Muscle of back (tissue), 11 donors: ENCODE measurements around the gene TBCD. TPM values are rescaled to one million over a fixed set of nuclear protein-coding genes. Genes with fewer than 3 reads are reported as not detected.

Experiments used
- DNase-seq, 3 donors: peaks; one replicate each; pipeline versions ENCODE4 v3.0.0 to v3.0.0-alpha.2; 2013
- polyA plus RNA-seq, 10 donors: library from polyadenylated mRNA; unstranded; fragments of 120-200 nt; gene quantifications; one replicate each; pipeline ENCODE4 v1.2.1, GENCODE V29; 2013; ENCODE audit not compliant: insufficient read length in 10 of 10

TBCD gene
- polyA plus RNA-seq, 10 donors = 53.5 to 86.2 (median 60.0) TPM

- no peak for DNase-seq
These were observed 55.7 kb downstream of the TBCD start for GRCh38 chr17:82807562-82807961.

DNA sequence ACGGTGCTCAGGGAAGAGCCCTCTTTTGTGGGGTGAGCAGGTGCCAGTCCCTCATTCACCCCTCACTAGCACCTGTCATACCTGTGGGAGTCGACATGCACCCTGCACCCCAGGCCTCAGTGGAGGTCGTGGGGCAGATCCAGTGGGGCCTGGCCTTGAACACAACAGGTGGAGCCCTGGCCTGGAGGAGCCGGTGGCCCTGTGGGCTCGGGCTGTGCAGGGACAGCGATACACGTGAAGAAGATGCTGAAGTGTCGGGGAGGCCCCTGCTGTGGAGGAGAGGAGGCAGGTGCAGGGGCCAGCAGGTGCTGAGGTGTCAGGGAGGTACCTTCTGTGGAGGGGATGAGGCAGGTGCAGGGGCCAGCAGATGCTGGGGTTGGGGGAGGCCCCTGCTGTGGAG, 56.1 kb downstream of the TBCD start:
- DNase-seq = no peak

DNA sequence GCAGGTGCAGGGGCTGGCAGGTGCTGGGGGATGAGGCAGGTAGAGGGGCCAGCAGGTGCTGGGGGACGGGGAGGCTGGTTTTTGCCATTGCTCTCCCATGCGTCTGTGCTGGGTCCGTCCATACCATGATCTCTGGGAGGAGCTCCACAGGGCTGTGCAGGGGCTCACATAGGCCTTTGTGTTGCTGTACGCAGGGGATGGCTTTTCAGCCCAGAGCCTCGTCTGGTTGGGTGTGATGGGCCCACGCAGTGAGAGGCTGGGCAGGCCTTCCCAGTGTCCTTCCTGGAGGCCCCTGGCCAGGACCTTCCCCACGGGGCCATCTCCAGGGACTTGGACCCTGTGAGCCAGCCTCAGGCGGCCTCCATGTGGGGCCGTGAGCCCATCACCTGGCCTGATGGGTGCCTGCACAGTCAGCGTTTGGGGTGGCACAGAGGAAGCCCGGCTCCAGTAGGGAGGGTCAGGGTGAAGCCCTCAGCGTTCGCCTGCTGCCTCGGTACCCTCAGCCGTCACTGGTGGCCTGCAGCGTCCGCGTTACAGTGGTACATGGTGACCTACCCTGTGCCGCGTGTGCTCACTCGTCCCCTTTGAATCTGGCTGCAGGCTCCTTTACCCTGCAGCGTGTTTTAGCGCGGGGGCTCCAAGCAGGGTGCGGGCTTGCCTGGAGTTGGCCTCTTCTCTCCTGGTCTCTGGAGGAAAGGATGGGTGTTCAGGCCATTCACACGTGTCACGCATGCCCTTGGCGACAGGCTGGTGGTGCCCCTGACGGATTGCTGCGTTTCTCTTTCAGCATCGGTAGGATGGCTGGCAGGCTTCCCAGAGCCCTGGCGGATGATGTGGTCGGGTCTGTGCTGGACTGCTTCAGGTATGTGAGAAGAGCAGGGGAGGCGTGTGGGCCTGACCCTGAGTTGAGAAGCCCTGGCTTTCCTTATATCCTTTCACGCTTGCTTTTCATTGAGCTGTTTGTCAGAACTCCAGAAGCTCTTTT, 57.3 kb downstream of the TBCD start:
- DNase-seq = no peak

GRCh38 chr17:82810644-82811430, 59.0 kb downstream of the TBCD start:
- no peak for DNase-seq

DNA sequence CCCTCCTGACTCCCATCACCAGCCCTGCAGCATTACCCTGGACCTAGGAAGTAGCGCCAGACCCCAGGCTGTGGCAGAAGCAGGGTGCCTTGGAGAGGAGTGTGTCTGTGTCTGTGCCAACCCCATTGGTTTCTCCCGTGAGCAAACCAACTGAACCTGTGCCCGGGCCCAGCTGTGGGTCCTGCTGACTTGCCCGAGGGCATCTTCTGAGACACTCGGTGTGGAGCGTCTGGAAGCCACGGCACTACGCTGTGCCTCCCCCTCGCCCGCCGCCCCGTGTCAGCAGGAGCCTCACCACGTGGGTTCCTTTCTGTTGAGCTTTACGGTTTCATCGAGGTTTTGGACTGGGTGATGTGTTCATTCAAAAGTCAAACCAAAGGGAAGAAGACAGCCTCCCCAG, 60.2 kb downstream of the TBCD start:
- no peak for DNase-seq

DNA sequence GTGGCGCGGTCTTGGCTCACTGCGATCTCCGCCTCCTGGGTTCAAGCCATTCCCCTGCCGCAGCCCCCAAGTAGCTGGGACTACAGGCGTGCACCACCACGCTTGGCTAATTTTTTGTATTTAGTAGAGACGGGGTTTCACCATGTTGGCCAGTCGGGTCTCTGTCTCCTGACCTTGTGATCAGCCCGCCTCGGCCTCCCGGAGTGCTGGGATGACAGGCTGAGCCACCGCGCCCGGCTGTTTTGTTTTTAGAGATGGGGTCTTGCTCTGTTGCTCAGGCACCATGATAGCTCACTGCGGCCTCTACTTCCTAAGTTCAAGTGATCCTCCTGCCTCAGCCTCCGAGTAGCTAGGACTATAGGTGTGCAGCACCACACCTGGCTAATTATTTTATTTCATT, 60.7 kb downstream of the TBCD start:
- no peak for DNase-seq

DNA sequence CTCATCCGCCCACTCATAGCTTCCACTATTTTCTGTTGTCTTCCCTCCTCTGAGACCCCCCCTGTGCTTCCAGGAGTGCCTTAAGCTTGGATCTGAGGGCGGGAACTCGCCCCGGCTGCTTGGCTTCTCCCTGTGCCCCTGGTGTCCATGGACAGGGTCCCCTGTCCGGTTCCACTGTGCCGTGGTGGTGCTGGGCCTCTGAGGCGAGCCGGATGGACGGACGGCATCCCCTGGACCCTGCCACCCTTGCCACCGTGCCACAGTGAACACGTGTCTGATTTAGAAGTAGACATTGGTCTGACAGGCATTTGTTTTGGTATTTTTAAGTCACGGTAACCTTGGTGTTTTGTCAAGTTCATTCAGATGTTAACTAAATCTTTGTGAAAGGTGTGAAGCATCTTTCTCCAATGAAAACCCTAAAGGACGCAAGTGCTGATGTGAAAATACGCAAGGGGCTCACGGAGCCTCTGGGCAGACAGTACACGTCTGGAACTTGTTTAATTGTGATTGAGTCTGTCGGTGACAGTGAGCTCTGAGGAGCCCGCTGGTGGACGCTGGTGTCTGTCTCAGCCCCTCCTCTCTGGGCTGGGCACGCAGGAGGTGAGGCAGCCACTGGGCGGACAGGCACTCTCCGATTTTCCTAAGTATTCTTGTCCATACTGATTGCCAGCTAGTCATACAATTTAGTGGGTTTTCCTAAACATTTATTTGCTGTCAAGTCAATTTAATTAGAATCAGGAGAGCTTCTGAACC, 61.6 kb downstream of the TBCD start:
- DNase-seq = no peak

DNA sequence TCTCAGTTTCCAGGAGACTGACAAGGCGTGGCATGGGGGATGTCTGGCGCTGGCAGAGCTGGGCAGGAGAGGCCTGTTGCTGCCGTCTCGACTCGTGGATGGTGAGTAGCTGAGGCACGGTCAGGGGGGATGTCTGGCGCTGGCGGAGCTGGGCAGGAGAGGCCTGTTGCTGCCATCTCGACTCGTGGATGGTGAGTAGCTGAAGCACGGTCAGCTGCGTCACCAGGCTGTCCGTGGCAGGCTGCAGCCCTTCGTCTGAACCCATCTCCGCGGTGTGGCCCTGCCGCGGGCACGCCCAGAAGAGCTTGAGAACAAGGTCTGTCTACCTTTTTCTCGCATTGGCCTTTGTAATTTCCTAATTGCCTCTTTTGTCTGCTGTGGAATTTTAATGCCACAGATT, 63.0 kb downstream of the TBCD start:
- DNase-seq = no peak

GRCh38 chr17:82815354-82815753, 63.5 kb downstream of the TBCD start:
- no peak for DNase-seq

DNA sequence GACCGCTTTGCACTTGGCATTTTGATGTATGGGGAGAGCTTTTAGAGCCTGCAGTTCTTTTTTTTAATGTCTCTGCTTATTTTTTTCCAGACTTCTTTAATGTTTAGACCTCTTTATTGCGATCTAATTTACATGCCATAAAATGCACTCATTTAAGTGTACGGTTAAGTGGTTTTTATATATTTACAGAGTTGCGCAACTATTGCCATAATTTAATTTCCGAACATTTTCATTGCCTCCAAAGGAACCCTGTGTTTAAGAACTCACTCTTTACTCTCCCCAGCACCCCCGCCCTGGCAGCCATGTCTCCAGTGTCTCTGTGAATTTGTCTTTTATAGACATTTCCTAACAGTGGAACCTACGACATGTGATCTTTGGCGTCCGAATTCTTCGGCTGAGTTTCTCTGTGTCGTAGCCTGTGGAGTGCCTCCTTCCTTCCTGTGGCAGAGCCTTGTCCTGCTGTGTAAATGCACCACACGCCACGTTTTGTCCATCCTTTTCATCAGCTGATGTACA, 64.0 kb downstream of the TBCD start:
- no peak for DNase-seq

DNA sequence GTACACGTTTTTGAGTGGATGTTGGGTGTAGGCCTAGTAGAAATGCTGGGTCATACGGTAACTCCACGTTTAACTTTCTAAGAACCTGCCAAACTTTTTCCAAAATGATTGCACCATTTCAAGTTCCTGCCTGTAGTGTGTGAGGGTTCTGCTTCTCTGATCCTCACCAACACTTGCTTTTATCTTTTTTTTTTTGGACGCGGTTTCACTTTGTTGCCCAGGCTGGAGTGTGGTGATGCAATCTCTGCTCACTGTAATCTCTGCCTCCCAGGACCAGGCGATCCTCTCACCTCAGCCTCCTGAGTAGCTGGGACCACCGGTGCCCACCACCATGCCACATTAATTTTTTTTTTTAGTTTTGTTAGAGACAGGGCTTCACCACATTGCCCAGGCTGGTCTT, 64.5 kb downstream of the TBCD start:
- DNase-seq = no peak

DNA sequence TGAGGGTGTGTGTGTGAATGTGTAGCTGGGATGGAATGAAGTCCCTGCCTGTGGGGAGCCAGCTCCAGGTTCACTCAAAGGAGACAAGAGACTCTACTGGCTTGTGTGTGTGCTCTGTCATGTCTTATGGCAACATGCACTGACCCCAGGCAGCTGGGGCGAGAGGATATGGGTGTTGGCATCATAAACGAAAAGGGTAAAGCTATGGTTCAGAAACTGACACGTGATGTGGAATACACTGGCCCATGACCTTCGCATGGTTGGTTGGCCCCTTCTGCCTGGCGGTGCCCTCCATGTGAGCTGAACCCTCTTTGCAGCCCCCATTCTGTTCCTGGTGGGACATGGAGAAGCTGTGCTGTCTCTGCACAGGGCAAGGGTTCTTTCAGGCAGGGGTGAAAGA, 66.1 kb downstream of the TBCD start:
- DNase-seq = no peak

DNA sequence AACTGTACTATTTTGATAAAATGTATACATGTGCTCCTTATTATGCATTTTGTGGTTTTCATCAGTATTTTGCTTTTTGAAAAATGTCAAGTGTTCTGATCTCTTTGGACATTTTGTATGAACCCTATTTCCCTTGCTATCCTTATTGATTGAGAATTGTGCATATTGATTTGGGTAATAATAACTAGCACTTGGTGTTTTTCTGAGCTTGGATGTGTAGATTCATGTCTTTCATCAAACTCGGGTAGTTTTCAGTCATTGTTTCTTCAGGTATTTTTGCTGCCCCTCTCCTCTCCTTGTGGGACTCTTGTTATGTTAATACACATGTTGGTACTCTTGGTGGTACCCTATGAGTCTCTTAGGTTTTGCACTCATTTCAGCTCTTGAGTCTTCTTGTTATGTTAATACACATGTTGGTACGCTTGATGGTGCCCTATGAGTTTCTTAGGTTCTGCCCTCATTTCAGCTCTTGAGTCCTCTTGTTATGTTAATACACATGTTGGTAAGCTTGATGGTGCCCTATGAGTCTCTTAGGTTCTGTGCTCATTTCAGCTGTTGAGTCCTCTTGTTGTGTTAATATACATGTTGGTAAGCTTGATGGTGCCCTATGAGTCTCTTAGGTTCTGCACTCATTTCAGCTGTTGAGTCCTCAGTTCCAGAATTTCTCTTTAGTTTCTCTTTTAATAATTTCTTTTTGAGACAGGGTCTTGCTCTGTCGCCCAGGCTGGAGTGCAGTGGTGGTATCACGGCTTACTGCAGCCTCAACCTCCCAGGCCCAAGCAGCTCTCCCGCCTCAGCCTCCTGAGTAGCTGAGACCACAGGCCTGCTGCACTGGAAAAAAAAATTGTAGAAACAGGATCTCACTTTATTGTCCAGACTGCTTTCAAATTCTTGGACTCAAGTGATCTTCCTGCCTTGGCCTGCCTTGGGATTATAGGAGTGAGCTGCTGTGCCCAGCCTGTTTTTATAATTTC, 68.7 kb downstream of the TBCD start:
- no peak for DNase-seq

DNA sequence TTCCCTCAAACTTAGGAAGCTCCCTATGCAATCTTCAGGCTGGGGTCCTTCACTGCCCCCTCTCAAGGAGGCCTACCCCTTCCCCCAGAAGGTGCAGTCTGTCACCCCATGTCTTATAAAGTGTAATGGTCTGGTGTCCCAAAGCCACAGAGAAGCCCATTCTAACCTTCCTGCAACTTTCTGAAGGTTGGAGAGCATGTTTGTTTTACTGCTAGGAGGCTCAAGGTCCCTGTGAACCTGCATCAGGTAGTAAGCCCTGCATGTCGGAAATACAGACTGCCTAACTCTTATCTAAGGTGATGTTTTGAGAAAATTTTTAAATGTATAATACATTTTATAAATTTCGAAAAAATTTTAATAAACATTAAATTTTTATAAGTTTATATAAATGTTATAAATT, 69.7 kb downstream of the TBCD start:
- no peak for DNase-seq

GRCh38 chr17:82822281-82822680, 70.4 kb downstream of the TBCD start:
- no peak for DNase-seq

GRCh38 chr17:82823004-82823403, 71.1 kb downstream of the TBCD start:
- no peak for DNase-seq

- no peak for DNase-seq
These were observed 73.8 kb downstream of the TBCD start for GRCh38 chr17:82825540-82826124.

- no peak for DNase-seq
These were observed 74.3 kb downstream of the TBCD start for GRCh38 chr17:82826211-82826610.

DNA sequence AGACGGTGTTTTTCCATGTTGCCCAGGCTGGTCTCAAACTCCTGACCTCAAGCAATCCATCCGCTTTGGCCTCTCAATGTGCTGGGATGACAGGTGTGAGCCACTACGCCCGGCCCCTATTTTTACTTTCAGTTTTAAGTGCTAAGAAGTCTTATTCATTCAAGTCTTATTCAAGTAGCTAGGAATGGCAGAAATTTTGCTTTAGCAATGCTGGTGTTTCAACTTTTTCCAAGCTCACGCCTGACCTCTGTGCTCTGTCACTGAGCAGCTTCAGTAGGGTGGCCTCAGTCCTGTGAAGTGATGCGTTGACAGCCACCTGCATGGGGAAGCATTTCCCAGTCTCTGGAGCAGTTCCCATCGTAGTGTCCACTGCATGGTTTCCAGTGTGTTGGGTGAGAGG, 75.1 kb downstream of the TBCD start:
- DNase-seq = no peak

GRCh38 chr17:82828875-82829487, 77.1 kb downstream of the TBCD start:
- no peak for DNase-seq
